ENCODE measurements around the gene KBTBD12.
"Not testable (repeated sequence)": the region's sequence is repeated elsewhere in the genome, so short reads cannot be mapped to it uniquely, and the experiment has no call there.

The KBTBD12 gene

DNA sequence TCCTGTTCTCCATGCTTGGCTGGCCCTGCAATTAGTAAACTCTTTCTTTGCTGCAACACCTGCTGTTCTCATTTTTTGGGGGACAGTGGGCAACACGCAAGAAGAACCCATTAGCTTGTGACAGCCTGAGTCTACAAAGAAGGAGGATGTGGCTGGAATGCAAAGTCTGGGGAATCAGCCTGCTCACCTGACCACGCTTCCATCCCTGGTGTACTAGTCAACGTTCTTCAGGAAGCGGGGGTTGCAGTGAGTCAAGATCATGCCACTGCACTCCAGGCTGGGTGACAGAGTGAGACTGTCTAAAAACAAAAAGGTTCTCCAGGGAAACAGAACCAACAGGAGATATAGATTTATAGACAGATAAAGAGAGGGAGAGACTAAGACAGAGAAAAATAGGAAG lies 27.7 kb upstream of the KBTBD12 start:
- no peak overlapping the region for H3K9ac ChIP-seq (ENCODE audit: low read depth in 1 of 2, low read length in 2 of 2)
- H3K4me3 ChIP-seq (ENCODE audit: low read depth in 1 of 2, low read length in 2 of 2) = no peak overlapping the region
- no peaks in the 10 kb centered on the region for H3K36me3 ChIP-seq (ENCODE audit: control insufficient read depth in 1 of 2, insufficient read depth in 2 of 2, low read length in 2 of 2)
- H3K27me3 ChIP-seq (ENCODE audit: control insufficient read depth in 1 of 2, insufficient read depth in 2 of 2, low read length in 2 of 2) = no peaks in the 10 kb centered on the region
- peaks cover 4 to 10% of the 10 kb centered on the region in 2 donors for H3K9me3 ChIP-seq (ENCODE audit: control insufficient read depth in 1 of 2, low read length in 2 of 2)
- H3K4me1 ChIP-seq (ENCODE audit: control insufficient read depth in 1 of 2, insufficient read depth in 2 of 2, low read length in 2 of 2) = no peaks in the 10 kb centered on the region
- no peak overlapping the region for H3K27ac ChIP-seq (ENCODE audit: low read depth, low read length)

GRCh38 chr3:127888156-127888555 lies 26.9 kb upstream of the KBTBD12 start:
- Histone ChIP-seq H3K9me3 (ENCODE audit: control insufficient read depth in 1 of 2, low read length in 2 of 2) (peaks cover 4 to 10% of the 10 kb centered on the region in 2 donors), H3K27me3 (ENCODE audit: control insufficient read depth in 1 of 2, insufficient read depth in 2 of 2, low read length in 2 of 2) (no peaks in the 10 kb centered on the region), H3K4me1 (ENCODE audit: control insufficient read depth in 1 of 2, insufficient read depth in 2 of 2, low read length in 2 of 2) (no peaks in the 10 kb centered on the region), H3K9ac (ENCODE audit: low read depth in 1 of 2, low read length in 2 of 2) (no peak overlapping the region), H3K27ac (ENCODE audit: low read depth, low read length) (no peak overlapping the region), H3K36me3 (ENCODE audit: control insufficient read depth in 1 of 2, insufficient read depth in 2 of 2, low read length in 2 of 2) (no peaks in the 10 kb centered on the region), H3K4me3 (ENCODE audit: low read depth in 1 of 2, low read length in 2 of 2) (no peak overlapping the region)

- peaks cover 4 to 10% of the 10 kb centered on the region in 2 donors for H3K9me3 ChIP-seq (ENCODE audit: control insufficient read depth in 1 of 2, low read length in 2 of 2)
- H3K27ac ChIP-seq (ENCODE audit: low read depth, low read length) = no peak overlapping the region
- no peak overlapping the region for H3K4me3 ChIP-seq (ENCODE audit: low read depth in 1 of 2, low read length in 2 of 2)
- H3K9ac ChIP-seq (ENCODE audit: low read depth in 1 of 2, low read length in 2 of 2) = no peak overlapping the region
- no peaks in the 10 kb centered on the region for H3K4me1 ChIP-seq (ENCODE audit: control insufficient read depth in 1 of 2, insufficient read depth in 2 of 2, low read length in 2 of 2)
- H3K36me3 ChIP-seq (ENCODE audit: control insufficient read depth in 1 of 2, insufficient read depth in 2 of 2, low read length in 2 of 2) = no peaks in the 10 kb centered on the region
- H3K27me3 ChIP-seq (ENCODE audit: control insufficient read depth in 1 of 2, insufficient read depth in 2 of 2, low read length in 2 of 2) = no peaks in the 10 kb centered on the region
These were observed 26.4 kb upstream of the KBTBD12 start for GRCh38 chr3:127888564-127889107.

DNA sequence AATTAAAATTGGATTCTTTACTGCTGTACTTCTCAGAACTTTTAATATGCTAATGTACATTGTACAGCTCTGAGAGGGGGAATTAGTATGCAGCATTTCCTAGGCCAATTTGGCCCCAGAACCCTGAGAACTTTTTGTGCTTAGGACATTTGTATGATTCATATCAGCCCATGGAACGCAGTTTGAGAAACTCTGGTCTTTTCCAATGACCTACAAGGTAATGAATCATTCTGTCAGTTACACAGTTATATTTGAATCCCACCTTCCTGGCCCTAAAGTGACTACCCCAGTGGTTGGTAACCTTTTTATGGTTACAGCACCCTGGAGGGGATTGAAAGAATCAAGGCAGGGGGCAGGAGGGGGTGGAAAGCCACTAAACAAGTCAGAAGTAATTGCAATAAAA lies 25.6 kb upstream of the KBTBD12 start:
- no peaks in the 10 kb centered on the region for H3K36me3 ChIP-seq (ENCODE audit: control insufficient read depth in 1 of 2, insufficient read depth in 2 of 2, low read length in 2 of 2)
- no peak overlapping the region for H3K9ac ChIP-seq (ENCODE audit: low read depth in 1 of 2, low read length in 2 of 2)
- H3K9me3 ChIP-seq (ENCODE audit: control insufficient read depth in 1 of 2, low read length in 2 of 2) = peaks cover 4 to 10% of the 10 kb centered on the region in 2 donors
- no peaks in the 10 kb centered on the region for H3K4me1 ChIP-seq (ENCODE audit: control insufficient read depth in 1 of 2, insufficient read depth in 2 of 2, low read length in 2 of 2)
- H3K4me3 ChIP-seq (ENCODE audit: low read depth in 1 of 2, low read length in 2 of 2) = no peak overlapping the region
- H3K27me3 ChIP-seq (ENCODE audit: control insufficient read depth in 1 of 2, insufficient read depth in 2 of 2, low read length in 2 of 2) = no peaks in the 10 kb centered on the region
- H3K27ac ChIP-seq (ENCODE audit: low read depth, low read length) = no peak overlapping the region

DNA sequence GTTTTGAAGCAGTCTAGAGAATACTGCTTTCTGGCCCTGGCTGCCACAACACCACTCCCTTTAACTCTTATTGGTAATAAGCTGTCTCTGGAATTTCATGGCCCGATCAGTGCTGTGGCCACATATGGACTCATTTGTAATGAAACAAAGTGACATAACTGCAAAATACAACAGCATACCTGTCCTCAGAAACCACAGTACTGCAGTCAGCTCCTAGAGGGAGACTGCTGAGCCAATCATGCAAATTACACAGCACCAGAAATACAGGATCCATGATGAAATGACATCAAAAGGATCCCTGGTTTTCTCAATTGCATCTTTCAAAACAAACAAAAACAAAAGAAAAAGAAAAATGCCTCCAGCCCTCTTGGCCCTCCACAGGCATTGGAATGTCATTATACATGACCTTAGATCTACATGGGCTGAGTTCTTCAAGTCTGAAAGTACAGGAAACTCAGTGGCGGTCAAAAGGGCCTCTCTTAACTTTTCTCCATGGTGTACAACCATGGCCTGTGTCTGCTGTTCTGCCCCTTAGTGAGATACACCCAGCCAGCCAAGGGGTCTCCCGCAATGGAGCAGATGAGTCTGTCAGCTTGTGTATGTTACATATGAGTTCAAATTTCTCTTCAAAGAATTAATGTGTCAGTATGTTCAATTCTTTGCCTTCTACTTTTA lies 24.9 kb upstream of the KBTBD12 start:
- H3K36me3 ChIP-seq (ENCODE audit: control insufficient read depth in 1 of 2, insufficient read depth in 2 of 2, low read length in 2 of 2) = no peaks in the 10 kb centered on the region
- no peaks in the 10 kb centered on the region for H3K27me3 ChIP-seq (ENCODE audit: control insufficient read depth in 1 of 2, insufficient read depth in 2 of 2, low read length in 2 of 2)
- H3K4me1 ChIP-seq (ENCODE audit: control insufficient read depth in 1 of 2, insufficient read depth in 2 of 2, low read length in 2 of 2) = no peaks in the 10 kb centered on the region
- no peak overlapping the region for H3K9ac ChIP-seq (ENCODE audit: low read depth in 1 of 2, low read length in 2 of 2)
- peaks cover 4 to 10% of the 10 kb centered on the region in 2 donors for H3K9me3 ChIP-seq (ENCODE audit: control insufficient read depth in 1 of 2, low read length in 2 of 2)
- H3K4me3 ChIP-seq (ENCODE audit: low read depth in 1 of 2, low read length in 2 of 2) = no peak overlapping the region
- no peak overlapping the region for H3K27ac ChIP-seq (ENCODE audit: low read depth, low read length)

DNA sequence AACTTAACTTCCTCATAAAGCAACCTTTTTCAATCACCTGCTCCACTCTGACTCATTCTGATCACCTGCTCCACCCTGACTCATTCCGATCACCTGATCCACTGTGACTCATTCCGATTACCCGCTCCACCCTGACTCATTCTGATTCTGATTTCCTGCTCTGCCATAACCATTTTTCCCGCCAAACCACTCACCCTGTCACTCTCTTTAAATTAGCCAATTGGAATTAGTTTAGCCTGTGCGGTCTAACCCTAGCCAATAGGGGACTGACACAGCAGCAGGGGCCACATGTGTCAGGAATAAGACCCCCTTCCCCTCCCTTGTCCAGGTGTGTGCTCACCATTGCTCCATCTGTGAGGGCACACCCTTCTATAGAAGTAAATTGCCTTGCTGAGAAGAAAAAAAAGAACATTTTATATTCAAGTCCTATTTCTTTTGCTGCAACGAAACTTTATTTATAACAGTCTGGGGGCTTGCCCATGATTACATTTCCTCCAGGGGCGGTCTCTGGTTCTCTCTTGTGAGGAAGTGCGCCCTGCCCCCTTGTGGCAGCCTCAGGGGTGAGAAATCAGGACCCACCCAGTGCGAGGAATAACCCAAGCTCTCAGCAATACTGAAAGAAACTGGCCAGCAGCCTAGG lies 24.3 kb upstream of the KBTBD12 start:
- not testable (repeated sequence) for H3K4me1 ChIP-seq (ENCODE audit: control insufficient read depth in 1 of 2, insufficient read depth in 2 of 2, low read length in 2 of 2); H3K4me3 ChIP-seq (ENCODE audit: low read depth in 1 of 2, low read length in 2 of 2); H3K27ac ChIP-seq (ENCODE audit: low read depth, low read length); H3K27me3 ChIP-seq (ENCODE audit: control insufficient read depth in 1 of 2, insufficient read depth in 2 of 2, low read length in 2 of 2); H3K36me3 ChIP-seq (ENCODE audit: control insufficient read depth in 1 of 2, insufficient read depth in 2 of 2, low read length in 2 of 2); H3K9ac ChIP-seq (ENCODE audit: low read depth in 1 of 2, low read length in 2 of 2)
- peaks cover 4 to 10% of the 10 kb centered on the region in 2 donors for H3K9me3 ChIP-seq (ENCODE audit: control insufficient read depth in 1 of 2, low read length in 2 of 2)

DNA sequence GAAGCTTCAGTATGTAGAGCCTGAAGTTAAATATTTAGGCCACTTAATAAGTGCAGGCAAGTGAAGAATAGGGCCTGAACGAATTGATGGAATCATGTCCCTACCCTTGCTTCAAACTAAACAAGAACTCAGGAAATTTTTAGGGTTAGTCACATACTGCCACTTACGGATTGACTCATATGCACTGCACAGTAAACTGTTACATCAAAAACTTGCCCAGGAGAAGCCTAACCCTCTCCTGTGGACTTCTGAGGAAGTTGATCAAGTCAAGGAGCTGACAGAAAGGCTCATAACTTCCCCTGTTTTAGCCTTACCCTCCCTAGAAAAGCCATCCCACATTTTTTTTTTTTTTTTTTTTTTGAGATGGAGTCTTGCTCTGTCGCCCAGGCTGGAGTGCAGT lies 20.6 kb upstream of the KBTBD12 start:
- Histone ChIP-seq H3K27me3 (ENCODE audit: control insufficient read depth in 1 of 2, insufficient read depth in 2 of 2, low read length in 2 of 2) (no peaks in the 10 kb centered on the region), H3K4me3 (ENCODE audit: low read depth in 1 of 2, low read length in 2 of 2) (no peak overlapping the region), H3K36me3 (ENCODE audit: control insufficient read depth in 1 of 2, insufficient read depth in 2 of 2, low read length in 2 of 2) (no peaks in the 10 kb centered on the region), H3K9ac (ENCODE audit: low read depth in 1 of 2, low read length in 2 of 2) (no peak overlapping the region), H3K9me3 (ENCODE audit: control insufficient read depth in 1 of 2, low read length in 2 of 2) (peaks cover 4 to 10% of the 10 kb centered on the region in 2 donors), H3K4me1 (ENCODE audit: control insufficient read depth in 1 of 2, insufficient read depth in 2 of 2, low read length in 2 of 2) (no peaks in the 10 kb centered on the region), H3K27ac (ENCODE audit: low read depth, low read length) (no peak overlapping the region)

DNA sequence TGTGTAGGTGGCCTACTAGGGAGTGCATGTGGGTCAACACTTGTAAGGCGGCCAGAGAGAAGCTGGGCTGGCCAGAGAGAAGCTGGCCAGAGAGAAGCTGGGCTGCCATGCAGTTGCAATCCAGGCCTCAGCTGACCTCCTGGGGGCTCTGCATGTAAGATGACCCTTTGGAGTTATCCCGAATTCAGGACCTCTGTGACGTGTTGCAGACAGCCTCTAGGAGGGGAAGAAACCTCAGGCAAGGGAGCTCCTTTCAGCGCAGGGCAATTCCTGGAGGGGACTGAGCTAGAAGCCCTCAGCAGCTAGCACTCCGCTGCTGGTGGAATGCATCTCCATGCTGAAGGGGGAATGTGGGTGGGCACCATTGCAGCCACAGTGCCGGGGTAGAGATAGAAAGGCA lies 15.8 kb upstream of the KBTBD12 start:
- no peaks in the 10 kb centered on the region for H3K9me3 ChIP-seq (ENCODE audit: control insufficient read depth in 1 of 2, low read length in 2 of 2)

DNA sequence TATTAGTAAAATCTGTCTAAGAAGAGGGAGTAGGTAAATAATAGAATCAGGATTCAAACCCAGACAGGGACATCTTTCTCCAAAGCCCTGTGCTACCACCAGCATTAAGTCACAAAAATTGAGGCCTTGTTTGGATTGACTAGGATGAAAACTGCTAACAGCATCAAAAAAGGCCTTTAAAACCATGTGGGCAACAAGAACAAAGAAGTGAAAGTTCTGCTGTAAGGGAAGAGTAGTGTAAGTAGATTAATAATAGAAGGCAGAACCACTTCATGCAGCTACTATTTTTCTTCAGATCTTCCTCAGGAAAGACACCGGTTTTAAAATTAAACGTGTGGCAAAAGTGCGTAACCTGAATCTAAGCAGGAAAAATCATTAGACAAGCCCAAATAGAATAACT lies 15.3 kb upstream of the KBTBD12 start:
- Histone ChIP-seq H3K9ac (ENCODE audit: low read depth in 1 of 2, low read length in 2 of 2) (no peak overlapping the region), H3K27ac (ENCODE audit: low read depth, low read length) (no peak overlapping the region), H3K9me3 (ENCODE audit: control insufficient read depth in 1 of 2, low read length in 2 of 2) (no peaks in the 10 kb centered on the region), H3K27me3 (ENCODE audit: control insufficient read depth in 1 of 2, insufficient read depth in 2 of 2, low read length in 2 of 2) (peaks cover 0 to 4% of the 10 kb centered on the region in 2 donors), H3K4me1 (ENCODE audit: control insufficient read depth in 1 of 2, insufficient read depth in 2 of 2, low read length in 2 of 2) (no peaks in the 10 kb centered on the region), H3K4me3 (ENCODE audit: low read depth in 1 of 2, low read length in 2 of 2) (no peak overlapping the region), H3K36me3 (ENCODE audit: control insufficient read depth in 1 of 2, insufficient read depth in 2 of 2, low read length in 2 of 2) (no peaks in the 10 kb centered on the region)

More for the DNA sequence above, 15.8 kb upstream of the KBTBD12 start:
- Histone ChIP-seq H3K4me3 (ENCODE audit: low read depth in 1 of 2, low read length in 2 of 2) (no peak overlapping the region), H3K27ac (ENCODE audit: low read depth, low read length) (no peak overlapping the region), H3K27me3 (ENCODE audit: control insufficient read depth in 1 of 2, insufficient read depth in 2 of 2, low read length in 2 of 2) (peaks cover 0 to 4% of the 10 kb centered on the region in 2 donors), H3K4me1 (ENCODE audit: control insufficient read depth in 1 of 2, insufficient read depth in 2 of 2, low read length in 2 of 2) (no peaks in the 10 kb centered on the region), H3K9ac (ENCODE audit: low read depth in 1 of 2, low read length in 2 of 2) (no peak overlapping the region), H3K36me3 (ENCODE audit: control insufficient read depth in 1 of 2, insufficient read depth in 2 of 2, low read length in 2 of 2) (no peaks in the 10 kb centered on the region)

GRCh38 chr3:127900536-127900935 lies 14.5 kb upstream of the KBTBD12 start:
- H3K9me3 ChIP-seq (ENCODE audit: control insufficient read depth in 1 of 2, low read length in 2 of 2) = no peaks in the 10 kb centered on the region
- no peaks in the 10 kb centered on the region for H3K4me1 ChIP-seq (ENCODE audit: control insufficient read depth in 1 of 2, insufficient read depth in 2 of 2, low read length in 2 of 2)
- no peak overlapping the region for H3K4me3 ChIP-seq (ENCODE audit: low read depth in 1 of 2, low read length in 2 of 2)
- H3K27me3 ChIP-seq (ENCODE audit: control insufficient read depth in 1 of 2, insufficient read depth in 2 of 2, low read length in 2 of 2) = peaks cover 0 to 4% of the 10 kb centered on the region in 2 donors
- no peak overlapping the region for H3K27ac ChIP-seq (ENCODE audit: low read depth, low read length)
- H3K9ac ChIP-seq (ENCODE audit: low read depth in 1 of 2, low read length in 2 of 2) = no peak overlapping the region
- H3K36me3 ChIP-seq (ENCODE audit: control insufficient read depth in 1 of 2, insufficient read depth in 2 of 2, low read length in 2 of 2) = no peaks in the 10 kb centered on the region
